ENCODE data around the gene INKA2.

The INKA2 gene

DNA sequence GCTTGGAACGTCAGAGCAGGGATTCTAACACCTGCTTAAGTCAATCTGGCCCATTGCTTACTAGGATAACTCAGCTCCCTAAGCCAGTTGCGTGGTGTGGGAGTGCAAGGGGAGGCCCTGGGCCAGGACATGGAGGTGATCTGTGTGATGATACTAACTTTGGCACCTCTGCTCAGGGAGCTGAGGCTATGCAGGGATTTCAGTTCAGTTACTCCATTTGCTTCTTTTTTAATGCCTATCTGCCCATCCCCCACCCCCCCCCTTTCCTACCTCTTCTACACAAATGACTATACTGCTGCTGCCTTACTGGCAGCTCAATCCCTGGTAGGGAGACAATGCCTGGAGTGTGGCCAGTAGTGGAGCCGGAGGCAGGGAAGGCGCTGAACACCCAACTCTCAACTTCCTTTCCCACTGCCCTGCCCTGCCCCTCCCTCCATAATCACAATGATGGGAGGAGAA lies 19.5 kb downstream of the INKA2 start:
- no peak for DNase-seq
- in situ Hi-C loops (cut with HindIII; ENCODE audit: low pct_ligation_motif_present, low pct_unique_long_range_greater_than_20kb, low sequenced_read_pairs): no loop called here

DNA sequence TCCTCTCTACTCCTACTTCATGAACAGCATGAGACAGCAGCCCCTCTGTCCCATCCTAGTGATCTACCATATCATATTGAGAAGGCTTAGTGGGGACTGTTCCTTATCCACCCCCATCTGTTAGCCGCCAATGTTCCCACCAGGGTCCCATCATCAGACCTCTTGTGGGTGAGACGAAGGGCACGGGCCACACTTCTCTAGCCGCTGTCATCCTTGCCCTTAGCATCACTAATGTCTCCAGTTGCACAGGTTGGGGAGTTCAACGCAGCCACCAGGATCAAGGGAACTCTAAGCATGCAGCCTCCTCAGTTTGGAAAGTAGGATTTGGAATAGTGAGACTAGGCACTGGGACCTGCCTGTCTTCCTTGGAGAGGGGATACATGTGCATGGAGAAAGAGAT lies 20.1 kb downstream of the INKA2 start:
- DNase-seq: no peak
- in situ Hi-C loops (cut with HindIII; ENCODE audit: low pct_ligation_motif_present, low pct_unique_long_range_greater_than_20kb, low sequenced_read_pairs): no loop called here

DNA sequence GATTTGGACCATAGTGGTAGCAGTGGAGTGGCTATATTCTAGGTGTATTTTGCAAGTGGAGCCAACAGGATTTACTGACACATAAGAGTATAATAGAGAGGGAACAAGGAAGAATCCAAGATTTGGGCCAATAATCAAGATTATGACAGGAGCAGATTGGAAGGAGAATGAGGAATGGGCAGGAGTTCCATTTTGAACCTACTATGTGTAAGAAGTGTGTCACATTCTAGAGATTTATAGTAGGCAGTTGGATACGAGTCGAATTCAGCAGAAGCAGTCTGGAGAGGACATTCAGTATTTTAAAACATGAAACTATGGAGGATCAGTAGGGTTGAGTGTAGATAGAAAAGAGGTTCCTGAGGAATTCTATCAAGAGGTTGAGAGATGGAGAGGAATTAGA lies 21.7 kb downstream of the INKA2 start:
- no peak for DNase-seq
- in situ Hi-C loops (cut with HindIII; ENCODE audit: low pct_ligation_motif_present, low pct_unique_long_range_greater_than_20kb, low sequenced_read_pairs): no loop called here

DNA sequence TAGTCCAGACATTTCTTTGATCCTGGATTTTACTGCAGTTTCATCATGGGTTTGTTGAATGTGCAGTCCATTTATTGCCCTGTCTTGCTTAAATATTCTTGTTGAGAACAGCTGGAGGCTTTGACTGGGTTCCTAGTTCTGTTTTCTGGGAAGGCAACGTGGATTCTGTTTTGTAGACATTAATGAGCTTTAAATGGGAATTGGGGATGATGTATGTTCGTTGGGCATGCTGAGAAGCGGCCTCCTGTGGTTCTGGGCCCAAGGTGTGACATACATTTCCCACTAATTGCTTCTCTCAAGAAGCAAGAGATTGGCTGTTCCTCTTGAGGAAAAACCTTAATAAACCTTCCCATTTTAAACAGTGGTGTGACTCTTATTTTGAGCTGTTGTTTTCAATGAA lies 22.9 kb downstream of the INKA2 start:
- in situ Hi-C loops (cut with HindIII; ENCODE audit: low pct_ligation_motif_present, low pct_unique_long_range_greater_than_20kb, low sequenced_read_pairs): no loop called here
- no peak for DNase-seq

DNA sequence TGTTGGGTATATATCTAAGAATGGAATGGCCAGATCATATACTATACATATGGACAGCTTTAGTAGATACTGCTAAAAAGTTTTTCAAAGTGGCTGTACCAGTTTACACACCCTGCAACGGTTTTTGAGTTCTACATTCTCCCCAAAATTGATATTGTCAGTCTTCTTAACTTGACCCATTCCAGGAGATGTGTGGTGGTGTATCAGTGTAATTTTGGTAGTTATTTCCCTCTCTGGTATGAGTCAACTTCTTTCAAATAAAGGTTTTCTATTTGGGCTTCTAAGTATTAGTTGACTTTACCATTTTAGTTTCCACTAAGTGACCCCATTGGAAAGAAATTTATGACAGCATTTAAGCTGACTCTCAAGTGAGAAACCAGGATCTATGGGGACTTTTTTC lies 29.2 kb downstream of the INKA2 start:
- DNase-seq: no peak
- in situ Hi-C loops (cut with HindIII; ENCODE audit: low pct_ligation_motif_present, low pct_unique_long_range_greater_than_20kb, low sequenced_read_pairs): no loop called here

DNA sequence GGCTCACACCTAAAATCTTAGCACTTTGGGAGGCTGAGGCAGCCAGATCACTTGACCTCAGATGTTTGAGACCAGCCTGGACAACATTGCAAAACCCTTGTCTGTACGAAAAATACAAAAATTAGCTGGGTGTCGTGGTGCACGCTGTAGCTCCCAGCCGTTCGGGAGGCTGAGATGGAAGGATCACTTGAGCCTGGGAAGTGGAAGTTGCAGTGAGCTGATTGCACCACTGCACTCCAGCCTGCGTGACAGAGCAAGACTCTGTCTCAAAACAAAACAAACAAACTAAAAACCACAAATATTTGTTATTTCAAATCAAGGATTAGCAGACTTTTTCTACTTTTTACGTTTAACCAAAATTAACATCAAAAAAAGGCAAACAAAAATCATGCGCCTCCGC lies 31.3 kb downstream of the INKA2 start:
- DNase-seq: no peak
- in situ Hi-C loops (cut with HindIII; ENCODE audit: low pct_ligation_motif_present, low pct_unique_long_range_greater_than_20kb, low sequenced_read_pairs): no loop called here

DNA sequence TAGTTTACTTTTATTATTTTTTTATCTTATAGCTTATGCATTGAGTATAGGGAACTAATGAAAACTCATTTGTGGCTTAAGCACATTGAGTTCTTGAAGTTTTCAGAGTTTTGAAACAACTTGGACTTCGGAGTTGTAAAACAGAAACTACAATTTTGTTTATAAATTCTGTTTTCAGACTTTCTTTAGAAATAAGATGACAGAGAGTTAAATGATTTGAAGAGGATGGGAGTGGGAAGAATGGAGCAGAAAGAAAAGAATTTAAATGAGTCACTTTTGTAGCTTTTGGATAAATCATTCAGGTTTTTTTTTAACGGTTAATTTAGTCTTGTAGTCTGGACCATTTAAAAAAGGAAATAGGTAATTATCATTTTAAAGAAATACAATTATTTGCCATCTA lies 32.3 kb downstream of the INKA2 start:
- no peak for DNase-seq
- in situ Hi-C loops (cut with HindIII; ENCODE audit: low pct_ligation_motif_present, low pct_unique_long_range_greater_than_20kb, low sequenced_read_pairs): no loop called here

DNA sequence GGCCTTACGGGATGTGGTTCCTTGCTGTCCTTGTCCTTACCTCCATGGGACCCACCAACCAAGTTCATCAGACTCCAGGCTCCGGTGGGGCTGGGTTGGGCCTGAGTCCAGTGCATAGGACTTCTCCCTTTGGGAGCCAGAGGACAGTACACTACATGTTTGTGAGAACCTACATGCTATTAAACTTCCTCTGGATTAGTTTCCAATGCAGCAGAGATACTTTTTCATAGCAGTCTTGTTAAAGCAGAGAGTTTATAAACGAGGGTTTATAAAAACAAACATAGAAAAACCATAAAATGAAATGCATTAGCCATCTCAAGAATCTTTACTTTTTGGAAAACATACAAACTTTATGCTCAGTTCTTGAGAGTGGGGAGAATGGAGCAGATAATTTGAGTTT lies 33.4 kb downstream of the INKA2 start:
- in situ Hi-C loops (cut with HindIII; ENCODE audit: low pct_ligation_motif_present, low pct_unique_long_range_greater_than_20kb, low sequenced_read_pairs): no loop called here
- DNase-seq: no peak

DNA sequence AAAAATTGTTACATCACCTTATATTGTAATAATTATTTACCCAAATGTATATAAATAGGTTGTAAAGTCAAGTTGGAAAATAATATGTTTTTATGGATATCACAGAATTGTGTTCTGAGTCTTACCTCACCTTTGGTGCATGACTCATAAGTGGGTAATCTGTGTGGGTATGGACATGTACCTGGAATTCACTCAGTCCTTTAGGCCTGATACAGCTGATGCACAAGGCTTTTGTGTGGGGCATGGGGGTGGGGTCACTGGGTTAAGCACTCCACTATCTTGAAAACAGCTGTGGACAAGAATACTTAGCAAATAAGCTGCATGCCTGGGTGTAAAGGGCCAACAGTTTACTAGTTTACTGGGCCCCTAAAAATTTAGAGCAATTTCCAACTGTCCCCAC lies 34.4 kb downstream of the INKA2 start:
- in situ Hi-C loops (cut with HindIII; ENCODE audit: low pct_ligation_motif_present, low pct_unique_long_range_greater_than_20kb, low sequenced_read_pairs): no loop called here
- no peak for DNase-seq

DNA sequence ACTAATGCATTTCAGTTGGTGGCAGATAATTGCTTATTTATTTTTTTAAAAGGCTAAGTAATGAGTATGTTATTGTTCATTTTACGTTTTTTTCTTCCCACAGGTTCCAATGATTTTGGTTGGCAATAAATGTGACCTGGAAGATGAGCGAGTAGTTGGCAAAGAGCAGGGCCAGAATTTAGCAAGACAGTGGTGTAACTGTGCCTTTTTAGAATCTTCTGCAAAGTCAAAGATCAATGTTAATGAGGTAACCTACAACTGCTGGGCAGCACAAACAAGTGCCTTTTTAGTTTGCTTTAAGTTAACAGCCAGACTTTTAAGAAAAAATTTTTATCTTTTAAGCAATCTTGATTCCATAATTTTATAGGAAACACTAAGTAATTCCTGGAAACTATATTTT lies 35.0 kb downstream of the INKA2 start:
- DNase-seq: no peak

DNA sequence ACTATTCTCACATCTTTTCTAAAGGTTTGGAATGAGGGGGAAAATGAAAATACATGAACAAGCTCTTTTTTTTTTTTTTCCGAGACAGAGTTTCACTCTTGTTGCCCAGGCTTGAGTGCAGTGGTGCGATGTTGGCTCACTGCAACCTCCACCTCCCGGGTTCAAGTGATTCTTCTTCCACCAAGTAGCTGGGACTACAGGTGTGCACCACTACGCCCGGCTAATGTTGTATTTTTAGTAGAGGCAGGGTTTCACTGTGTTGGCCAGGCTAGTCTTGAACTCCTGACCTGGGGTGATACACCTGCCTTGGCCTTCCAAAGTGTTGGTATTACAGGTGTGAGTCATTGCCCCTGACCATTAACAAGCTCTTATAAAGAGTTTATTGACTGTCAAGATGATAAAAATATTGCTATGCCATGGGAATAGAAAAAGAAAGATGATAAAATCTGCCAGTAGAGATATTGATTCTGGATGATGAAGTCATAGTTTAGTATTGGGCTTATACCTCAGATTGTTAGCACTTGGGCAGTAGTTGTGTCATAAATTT lies 36.6 kb downstream of the INKA2 start:
- in situ Hi-C loops (cut with HindIII; ENCODE audit: low pct_ligation_motif_present, low pct_unique_long_range_greater_than_20kb, low sequenced_read_pairs): no loop called here
- no peak for DNase-seq

More for the DNA sequence above, 35.0 kb downstream of the INKA2 start:
- in situ Hi-C loops (cut with HindIII; ENCODE audit: low pct_ligation_motif_present, low pct_unique_long_range_greater_than_20kb, low sequenced_read_pairs): no loop called here

DNA sequence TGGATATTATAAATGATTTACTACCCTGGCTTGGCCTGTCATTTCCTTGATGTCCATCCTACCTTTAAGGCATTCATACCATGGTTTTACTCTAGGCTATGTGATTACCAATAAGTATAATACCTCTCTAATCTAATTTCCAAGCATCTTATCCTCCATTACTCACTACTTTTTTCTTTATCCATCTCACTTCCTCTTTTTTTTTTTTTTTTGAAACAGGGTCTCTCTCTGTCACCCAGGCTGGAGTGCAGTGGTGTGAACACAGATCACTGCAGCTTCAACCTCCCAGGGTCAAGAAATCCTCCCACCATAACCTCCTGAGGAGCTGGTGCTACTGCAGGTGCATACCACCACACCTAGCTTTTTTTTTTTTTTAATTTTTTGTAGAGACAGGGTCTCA lies 39.9 kb downstream of the INKA2 start:
- in situ Hi-C loops (cut with HindIII; ENCODE audit: low pct_ligation_motif_present, low pct_unique_long_range_greater_than_20kb, low sequenced_read_pairs): no loop called here
- DNase-seq: no peak

DNA sequence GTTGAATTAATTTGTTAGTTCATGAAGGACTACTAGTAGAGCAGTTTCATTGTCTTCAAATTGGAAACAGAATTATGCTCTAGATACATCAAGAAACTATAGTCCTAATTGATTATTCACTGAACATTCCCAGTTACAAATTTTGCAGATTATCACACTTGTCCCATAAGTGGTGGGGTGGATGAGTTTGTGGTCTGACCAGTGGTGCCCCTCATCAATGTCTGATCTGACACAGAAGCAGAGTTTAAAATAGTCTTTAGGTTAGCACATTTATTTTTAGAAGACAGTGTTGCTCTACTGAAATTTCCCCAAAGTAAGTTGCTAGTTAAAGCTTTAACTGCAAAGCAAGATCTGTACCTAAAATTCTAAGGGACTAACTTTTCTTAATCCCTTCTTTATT lies 42.9 kb downstream of the INKA2 start:
- DNase-seq: no peak
- in situ Hi-C loops (cut with HindIII; ENCODE audit: low pct_ligation_motif_present, low pct_unique_long_range_greater_than_20kb, low sequenced_read_pairs): no loop called here

DNA sequence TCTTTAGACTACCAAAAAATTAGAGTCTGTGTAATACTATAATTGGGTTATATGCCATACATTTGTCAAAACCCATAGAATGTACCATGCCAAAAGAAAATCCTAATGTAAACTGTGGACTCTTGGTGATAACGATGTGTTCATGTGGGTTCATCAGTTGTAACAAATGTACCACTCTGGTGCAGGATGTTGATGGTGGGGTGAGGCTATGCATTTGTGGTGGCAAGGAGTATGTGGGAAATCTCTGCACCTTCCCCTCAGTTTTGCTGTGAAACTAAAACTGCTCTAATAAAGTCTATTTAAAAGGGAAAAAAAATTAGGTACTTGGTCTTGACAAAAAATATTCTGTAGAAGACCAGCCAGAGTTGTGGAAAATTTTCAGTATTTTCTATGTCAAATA lies 43.4 kb downstream of the INKA2 start:
- DNase-seq: no peak
- in situ Hi-C loops (cut with HindIII; ENCODE audit: low pct_ligation_motif_present, low pct_unique_long_range_greater_than_20kb, low sequenced_read_pairs): no loop called here

DNA sequence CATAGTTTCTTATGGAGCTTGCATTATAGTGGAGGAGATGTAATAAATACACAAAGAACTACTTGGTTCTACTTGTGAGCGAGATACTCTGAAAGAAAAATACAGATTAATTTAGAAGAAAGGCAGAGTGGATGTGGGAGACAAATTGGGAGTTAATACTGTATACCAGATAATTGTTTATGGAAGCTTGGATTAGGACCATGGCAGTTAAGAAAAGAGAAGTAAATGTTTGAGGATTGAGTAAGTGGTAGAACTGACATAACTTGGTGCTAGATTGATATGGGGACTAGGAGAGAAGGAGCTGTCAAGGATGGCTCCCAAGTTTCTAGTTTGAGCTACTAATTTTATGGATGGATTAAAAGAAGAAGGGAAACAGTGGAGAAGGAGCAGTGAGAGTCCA lies 47.3 kb downstream of the INKA2 start:
- no peak for DNase-seq

DNA sequence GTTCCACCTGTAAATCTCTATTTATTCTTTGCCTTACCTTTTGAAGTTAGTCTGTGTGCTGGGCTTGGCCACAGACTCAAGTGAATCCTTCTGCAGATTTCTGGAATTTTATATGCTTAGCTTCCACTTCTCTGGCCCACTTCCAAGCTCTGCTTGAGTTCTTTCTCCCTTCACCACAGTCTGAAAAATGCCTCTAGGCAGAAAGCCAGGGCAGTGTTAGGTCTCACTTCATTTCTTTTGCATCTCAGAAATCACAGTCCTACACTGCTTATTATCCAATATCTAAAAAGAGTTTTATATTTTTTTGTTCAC lies 48.9 kb downstream of the INKA2 start:
- peak; percentile 83 for DNase-seq
- in situ Hi-C loops (cut with HindIII; ENCODE audit: low pct_ligation_motif_present, low pct_unique_long_range_greater_than_20kb, low sequenced_read_pairs): no loop called here

More for the DNA sequence above, 47.3 kb downstream of the INKA2 start:
- in situ Hi-C loops (cut with HindIII; ENCODE audit: low pct_ligation_motif_present, low pct_unique_long_range_greater_than_20kb, low sequenced_read_pairs): no loop called here

Measured in ACHN (cell line).